Fibroblast of skin of right biceps (primary cell): ENCODE data around the gene GPR27.

ENCODE experiments used
- DNase-seq: peaks from one replicate; pipeline ENCODE4 v3.0.0-alpha.2; 2013

GPR27 gene

GRCh38 chr3:71786551-71786950 is 32.9 kb downstream of the GPR27 start:
- no peak for DNase-seq

- no peak for DNase-seq
These were observed 34.3 kb downstream of the GPR27 start for GRCh38 chr3:71787851-71788405.

GRCh38 chr3:71789922-71790321 is 36.3 kb downstream of the GPR27 start:
- no peak for DNase-seq

- DNase-seq, result no peak
These were observed 38.0 kb downstream of the GPR27 start for GRCh38 chr3:71791634-71792033.

GRCh38 chr3:71796290-71796689 is 42.6 kb downstream of the GPR27 start:
- DNase-seq, result no peak

- no peak for DNase-seq
These were observed 43.8 kb downstream of the GPR27 start for GRCh38 chr3:71797455-71797854.

- no peak for DNase-seq
These were observed 46.4 kb downstream of the GPR27 start for GRCh38 chr3:71800023-71800422.

GRCh38 chr3:71801986-71802385 is 48.3 kb downstream of the GPR27 start:
- no peak for DNase-seq

- no peak for DNase-seq
These were observed 49.6 kb downstream of the GPR27 start for GRCh38 chr3:71803248-71803647.

- no peak for DNase-seq
These were observed 51.5 kb downstream of the GPR27 start for GRCh38 chr3:71805199-71805598.

GRCh38 chr3:71805691-71806090 is 52.0 kb downstream of the GPR27 start:
- DNase-seq, result no peak
